Vagina (tissue), 2 donors: Measurements from ENCODE around the gene ZFP64.

ENCODE experiments used
- POLR2AphosphoS5 ChIP-seq, 2 donors: sonication (generic); formaldehyde crosslinking; IDR thresholded peaks; one replicate each; pipeline ENCODE4 v1.9.0; 2017; ENCODE audit warnings: antibody characterized with exemption in 2 of 2, mild to moderate bottlenecking in 2 of 2, low read depth in 1 of 2; ENCODE audit not compliant: insufficient read depth in 1 of 2
- TF ChIP-seq, protein P1 (sequence below), 3 experiments: fragments of 450-650 bp in 2 of 3; fragments of 200-600 bp in 1 of 3; sonication (generic) in 1 of 3; IDR thresholded peaks; one replicate each; pipeline ENCODE4 v1.5.1; 2017 to 2019; ENCODE audit warnings: antibody characterized with exemption in 3 of 3, mild to moderate bottlenecking in 2 of 3, moderate library complexity in 2 of 3

- TF ChIP-seq, protein P1, sequence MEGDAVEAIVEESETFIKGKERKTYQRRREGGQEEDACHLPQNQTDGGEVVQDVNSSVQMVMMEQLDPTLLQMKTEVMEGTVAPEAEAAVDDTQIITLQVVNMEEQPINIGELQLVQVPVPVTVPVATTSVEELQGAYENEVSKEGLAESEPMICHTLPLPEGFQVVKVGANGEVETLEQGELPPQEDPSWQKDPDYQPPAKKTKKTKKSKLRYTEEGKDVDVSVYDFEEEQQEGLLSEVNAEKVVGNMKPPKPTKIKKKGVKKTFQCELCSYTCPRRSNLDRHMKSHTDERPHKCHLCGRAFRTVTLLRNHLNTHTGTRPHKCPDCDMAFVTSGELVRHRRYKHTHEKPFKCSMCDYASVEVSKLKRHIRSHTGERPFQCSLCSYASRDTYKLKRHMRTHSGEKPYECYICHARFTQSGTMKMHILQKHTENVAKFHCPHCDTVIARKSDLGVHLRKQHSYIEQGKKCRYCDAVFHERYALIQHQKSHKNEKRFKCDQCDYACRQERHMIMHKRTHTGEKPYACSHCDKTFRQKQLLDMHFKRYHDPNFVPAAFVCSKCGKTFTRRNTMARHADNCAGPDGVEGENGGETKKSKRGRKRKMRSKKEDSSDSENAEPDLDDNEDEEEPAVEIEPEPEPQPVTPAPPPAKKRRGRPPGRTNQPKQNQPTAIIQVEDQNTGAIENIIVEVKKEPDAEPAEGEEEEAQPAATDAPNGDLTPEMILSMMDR (IDR thresholded peaks at IDR 0.05): no peak
- TF ChIP-seq POLR2AphosphoS5 (IDR thresholded peaks at IDR 0.05; ENCODE audit: insufficient read depth in 1 of 2, low read depth in 1 of 2): no peak
Observed at GRCh38 chr20:52217689-52218395, 26.3 kb upstream of the ZFP64 start.
